WTC11 (cell line): ENCODE data around the gene ARVCF.

Experiments used
- AFF4 ChIP-seq: sonication (generic); formaldehyde crosslinking; IDR thresholded peaks from 2 replicates; pipeline ENCODE4 v1.8.1; 2023; ENCODE audit warnings: mild to moderate bottlenecking, missing genetic modification reagents, borderline replicate concordance
- CREB1 ChIP-seq: sonication (generic); formaldehyde crosslinking; IDR thresholded peaks from 2 replicates; pipeline ENCODE4 v1.8.0; 2023; ENCODE audit warnings: mild to moderate bottlenecking, missing genetic modification reagents
- CTCF ChIP-seq: fragments of 200-600 bp; IDR thresholded peaks from 2 replicates; pipeline ENCODE4 v1.8.0; 2022; ENCODE audit warnings: antibody characterized with exemption
- E2F1 ChIP-seq: sonication (generic); formaldehyde crosslinking; IDR thresholded peaks from 2 replicates; pipeline ENCODE4 v1.8.0; 2022; ENCODE audit warnings: mild to moderate bottlenecking, missing genetic modification reagents
- E2F5 ChIP-seq: sonication (generic); formaldehyde crosslinking; IDR thresholded peaks from 2 replicates; pipeline ENCODE4 v1.8.1; 2022; ENCODE audit warnings: mild to moderate bottlenecking, moderate library complexity, missing genetic modification reagents
- IRF1 ChIP-seq: sonication (generic); formaldehyde crosslinking; IDR thresholded peaks from 2 replicates; pipeline ENCODE4 v1.8.0; 2023; ENCODE audit warnings: missing genetic modification reagents
- NFYB ChIP-seq: sonication (generic); formaldehyde crosslinking; conservative IDR thresholded peaks from 2 replicates; pipeline ENCODE4 v1.8.0; 2022; ENCODE audit warnings: low read depth, missing genetic modification reagents
- NR2C2 ChIP-seq: sonication (generic); formaldehyde crosslinking; IDR thresholded peaks from 2 replicates; pipeline ENCODE4 v1.8.0; 2022; ENCODE audit warnings: mild to moderate bottlenecking, missing genetic modification reagents
- OVOL2 ChIP-seq: fragments of 250-450 bp; sonication (Bioruptor Pico); IDR thresholded peaks from 2 replicates; pipeline ENCODE4 v1.9.0; 2021; ENCODE audit warnings: mild to moderate bottlenecking, borderline replicate concordance
- USF1 ChIP-seq: sonication (generic); formaldehyde crosslinking; IDR thresholded peaks from 2 replicates; pipeline ENCODE4 v1.8.0; 2022; ENCODE audit warnings: mild to moderate bottlenecking, missing genetic modification reagents
- USF2 ChIP-seq: sonication (generic); formaldehyde crosslinking; IDR thresholded peaks from 2 replicates; pipeline ENCODE4 v1.8.1; 2023; ENCODE audit warnings: mild to moderate bottlenecking, missing genetic modification reagents, moderate library complexity
- ZNF121 ChIP-seq: sonication (generic); formaldehyde crosslinking; IDR thresholded peaks from 2 replicates; pipeline ENCODE4 v1.8.0; 2023; ENCODE audit warnings: missing genetic modification reagents

- TF ChIP-seq OVOL2 (CRISPR knock-in tag) (no peak), CREB1 (CRISPR knock-in tag) (no peak), USF1 (no peak), CTCF (no peak), ZNF121 (no peak), E2F5 (CRISPR knock-in tag) (no peak), IRF1 (CRISPR knock-in tag) (no peak), AFF4 (CRISPR knock-in tag) (no peak), NFYB (CRISPR knock-in tag) (no peak), NR2C2 (CRISPR knock-in tag) (no peak), E2F1 (CRISPR knock-in tag) (no peak), USF2 (CRISPR knock-in tag) (no peak)
Observed at GRCh38 chr22:19972652-19973550, 43.7 kb downstream of the ARVCF start.
